Stimulated activated CD4-positive, alpha-beta T cell treated with anti-CD3 and anti-CD28 coated beads, TNF-alpha, amount 100 ng/mL, for 4 hours (primary cell): ENCODE data around the gene FGD3.
"Not testable (repeated sequence)": the region's sequence is repeated elsewhere in the genome, so short reads cannot be mapped to it uniquely, and the experiment has no call there.

ENCODE experiments used
- DNase-seq, 3 experiments: peaks; one replicate each; pipeline ENCODE4 v3.0.0-alpha.2; 2020; ENCODE audit warnings: low read depth in 3 of 3

The FGD3 gene, protein sequence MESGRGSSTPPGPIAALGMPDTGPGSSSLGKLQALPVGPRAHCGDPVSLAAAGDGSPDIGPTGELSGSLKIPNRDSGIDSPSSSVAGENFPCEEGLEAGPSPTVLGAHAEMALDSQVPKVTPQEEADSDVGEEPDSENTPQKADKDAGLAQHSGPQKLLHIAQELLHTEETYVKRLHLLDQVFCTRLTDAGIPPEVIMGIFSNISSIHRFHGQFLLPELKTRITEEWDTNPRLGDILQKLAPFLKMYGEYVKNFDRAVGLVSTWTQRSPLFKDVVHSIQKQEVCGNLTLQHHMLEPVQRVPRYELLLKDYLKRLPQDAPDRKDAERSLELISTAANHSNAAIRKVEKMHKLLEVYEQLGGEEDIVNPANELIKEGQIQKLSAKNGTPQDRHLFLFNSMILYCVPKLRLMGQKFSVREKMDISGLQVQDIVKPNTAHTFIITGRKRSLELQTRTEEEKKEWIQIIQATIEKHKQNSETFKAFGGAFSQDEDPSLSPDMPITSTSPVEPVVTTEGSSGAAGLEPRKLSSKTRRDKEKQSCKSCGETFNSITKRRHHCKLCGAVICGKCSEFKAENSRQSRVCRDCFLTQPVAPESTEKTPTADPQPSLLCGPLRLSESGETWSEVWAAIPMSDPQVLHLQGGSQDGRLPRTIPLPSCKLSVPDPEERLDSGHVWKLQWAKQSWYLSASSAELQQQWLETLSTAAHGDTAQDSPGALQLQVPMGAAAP

DNA sequence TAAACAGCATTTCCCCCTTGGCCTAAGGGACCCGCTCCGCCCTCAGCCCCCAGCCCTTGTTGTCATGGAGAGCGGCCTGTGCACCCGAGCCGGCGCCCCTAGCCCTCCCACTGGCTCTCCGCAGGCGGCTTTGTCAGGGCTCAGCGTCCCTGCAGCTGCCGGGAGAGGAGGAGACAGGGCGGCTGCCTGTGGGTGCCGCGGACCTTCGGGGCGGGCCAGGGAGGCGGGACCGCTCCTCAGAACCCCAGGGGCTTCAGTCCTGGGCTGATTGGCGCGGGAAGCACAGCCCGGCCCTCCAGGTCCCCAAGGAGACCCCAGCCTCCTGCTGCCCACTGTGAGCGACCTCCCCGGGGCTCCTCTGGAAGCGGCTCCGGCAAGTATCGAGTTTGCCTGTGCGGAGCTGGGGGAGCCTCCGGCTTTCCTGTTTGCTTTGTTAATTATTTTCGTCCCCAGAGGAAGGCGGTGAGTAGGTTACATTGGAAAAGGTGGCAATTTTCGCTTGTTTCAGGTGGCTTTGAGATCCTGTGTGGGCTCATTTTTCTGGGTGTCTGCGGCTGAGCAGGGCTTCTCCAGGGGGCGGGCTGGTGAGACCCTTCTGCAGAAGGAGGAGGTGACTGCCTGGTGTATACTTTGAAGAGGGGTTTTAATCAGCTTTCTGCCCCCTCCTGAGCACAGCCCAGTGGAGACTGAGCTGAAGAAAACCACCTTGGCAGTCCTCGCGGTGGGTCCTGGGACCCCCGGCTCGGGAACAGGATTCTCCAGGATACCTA is at the start of gene FGD3:
FGD3 (plus strand) TSS at position 256 of the 770 bp plus-strand sequence. CDS start 28,734 bp downstream, outside the sequence.
- no peak for DNase-seq

DNA sequence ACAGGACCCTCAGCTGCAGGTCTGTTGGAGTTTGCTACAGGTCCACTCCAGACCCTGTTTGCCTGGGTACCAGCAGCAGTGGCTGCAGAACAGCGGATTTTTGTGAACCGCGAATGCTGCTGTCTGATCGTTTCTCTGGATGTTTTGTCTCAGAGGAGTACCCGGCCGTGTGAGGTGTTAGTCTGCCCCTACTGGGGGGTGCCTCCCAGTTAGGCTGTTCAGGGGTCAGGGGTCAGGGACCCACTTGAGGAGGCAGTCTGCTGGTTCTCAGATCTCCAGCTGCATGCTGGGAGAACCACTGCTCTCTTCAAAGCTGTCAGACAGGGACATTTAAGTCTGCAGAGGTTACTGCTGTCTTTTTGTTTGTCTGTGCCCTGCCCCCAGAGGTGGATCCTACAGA is 42.2 kb upstream of the FGD3 start:
- not testable (repeated sequence) for DNase-seq

DNA sequence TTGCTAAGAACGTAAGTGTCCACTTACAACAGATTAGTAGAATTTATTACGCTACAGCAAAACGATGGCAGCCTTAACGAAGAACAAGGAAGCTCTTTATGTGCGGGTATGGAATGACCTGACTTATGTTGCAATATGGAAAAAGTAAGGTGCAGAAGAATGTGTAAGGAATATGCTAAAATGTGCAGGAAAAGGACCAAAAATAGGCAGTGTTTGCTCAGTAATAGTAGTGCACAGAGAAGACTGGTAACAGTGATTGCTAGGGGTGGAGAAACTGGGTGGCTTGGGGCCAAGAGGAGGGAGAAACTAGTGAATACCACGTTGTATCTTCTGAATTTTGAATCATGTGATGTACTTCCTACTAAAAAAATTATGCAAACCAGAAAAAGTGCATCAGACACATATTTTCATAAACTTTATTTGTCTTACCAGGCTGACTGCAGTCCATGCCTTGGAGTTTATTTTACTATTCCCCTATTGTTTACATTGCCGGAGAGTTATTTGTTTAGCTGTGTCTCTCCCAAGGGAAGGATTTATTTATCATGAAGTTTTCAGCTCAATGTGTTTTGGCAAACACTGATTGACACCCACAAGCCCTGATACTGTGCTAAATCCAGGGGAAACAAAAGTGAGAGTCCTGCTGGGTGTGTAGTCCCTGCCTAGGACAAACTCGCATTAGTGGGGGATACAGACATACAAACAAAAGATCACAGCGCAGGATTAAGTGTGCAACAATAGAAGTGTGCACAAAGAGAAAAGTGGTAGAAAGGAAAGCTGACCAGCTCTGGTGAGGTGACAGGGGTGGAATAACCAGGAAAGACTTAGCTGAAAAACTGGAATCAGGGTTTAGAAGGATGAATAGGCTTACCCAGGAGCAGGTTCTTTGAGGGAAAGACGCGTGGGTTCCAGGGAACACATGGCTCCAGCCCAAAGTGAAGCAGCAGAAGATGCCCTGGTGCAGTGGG is 35.5 kb upstream of the FGD3 start:
- no peak for DNase-seq

DNA sequence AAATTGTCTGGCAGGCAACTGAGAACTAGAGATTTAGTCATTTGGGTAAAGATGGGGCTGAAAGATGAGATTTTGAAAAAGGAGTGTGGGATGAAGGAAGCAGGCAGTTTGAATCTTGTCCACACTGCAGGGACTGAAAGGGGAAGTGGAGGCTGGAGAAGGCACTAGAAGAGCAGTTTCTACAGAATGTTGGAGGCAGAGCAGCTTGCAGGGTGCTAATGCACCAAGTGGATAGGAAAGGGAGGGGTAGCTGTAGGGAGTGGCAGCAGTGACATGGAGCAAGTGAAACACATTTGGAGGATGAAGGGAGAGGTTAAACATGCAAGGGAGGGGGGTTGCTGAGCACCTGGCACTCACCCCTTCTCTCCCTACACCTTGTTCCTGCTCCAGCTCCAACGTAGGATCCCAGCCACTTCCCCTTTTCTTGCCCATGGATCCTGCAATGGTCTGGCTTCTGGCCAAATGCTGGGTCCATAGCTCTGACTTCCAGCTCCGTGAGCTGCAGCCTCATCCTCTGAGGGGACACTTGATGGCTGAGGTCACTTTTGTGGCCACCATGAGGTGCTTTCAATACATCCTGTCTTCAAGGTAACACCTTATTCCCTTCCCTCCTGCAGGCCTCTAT is 30.0 kb upstream of the FGD3 start:
- no peak for DNase-seq

DNA sequence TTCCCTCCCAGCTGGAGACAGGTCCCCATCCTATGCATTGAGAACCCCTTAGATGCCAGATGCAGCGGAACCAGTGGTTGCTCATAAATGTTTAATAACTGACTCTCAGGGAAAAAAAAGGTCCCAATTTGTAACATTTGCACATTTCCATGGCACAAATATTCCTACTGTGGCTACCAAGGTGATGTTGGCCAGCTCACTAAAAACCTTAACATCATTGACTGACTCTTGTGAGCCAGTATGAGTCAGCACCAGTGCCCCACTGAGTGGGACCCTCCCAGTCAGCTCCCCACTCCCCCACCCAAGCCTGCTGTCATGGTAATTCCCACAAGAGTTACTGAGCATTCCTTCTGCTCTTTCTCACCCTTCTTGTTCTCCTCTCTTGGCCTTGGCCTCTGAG is 26.9 kb upstream of the FGD3 start:
- DNase-seq = no peak

DNA sequence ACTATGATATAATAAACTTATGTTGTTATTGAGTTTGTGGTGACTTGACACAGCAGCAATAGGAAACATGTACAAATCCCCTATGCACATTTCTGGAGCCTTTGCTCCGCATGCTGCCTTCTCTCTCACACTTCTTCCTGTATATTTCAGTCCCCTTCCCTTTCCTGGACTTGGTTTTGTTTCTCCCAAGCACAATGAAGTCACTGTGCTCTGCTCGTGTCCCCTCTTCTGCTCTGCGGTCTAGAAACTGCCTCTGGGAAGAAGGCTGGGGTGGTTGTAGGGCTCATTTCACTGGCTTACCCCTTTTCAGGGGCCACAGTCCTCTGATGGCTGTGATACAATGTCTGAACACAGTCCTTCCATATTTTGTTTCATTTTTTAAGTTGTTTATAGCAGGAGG is 15.7 kb upstream of the FGD3 start:
- DNase-seq = no peak

DNA sequence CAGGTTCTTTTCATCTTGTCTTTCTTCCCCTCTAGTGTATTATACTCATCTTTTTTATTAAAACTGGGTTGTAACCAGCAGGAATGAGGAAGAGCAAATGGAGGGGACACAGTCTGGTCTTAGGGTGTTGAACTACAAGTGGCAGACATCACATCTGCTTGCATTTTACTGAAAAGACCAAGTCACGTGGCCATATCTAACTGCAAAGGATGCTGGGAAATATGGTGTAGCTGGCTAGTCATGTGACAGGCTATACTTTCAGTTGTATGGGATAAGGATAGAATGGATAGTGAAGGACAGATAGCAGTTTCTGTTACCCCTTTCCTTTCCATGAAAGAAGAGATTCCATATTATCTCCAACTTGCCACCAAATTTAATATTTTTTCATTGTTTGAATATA is 13.0 kb upstream of the FGD3 start:
- no peak for DNase-seq

DNA sequence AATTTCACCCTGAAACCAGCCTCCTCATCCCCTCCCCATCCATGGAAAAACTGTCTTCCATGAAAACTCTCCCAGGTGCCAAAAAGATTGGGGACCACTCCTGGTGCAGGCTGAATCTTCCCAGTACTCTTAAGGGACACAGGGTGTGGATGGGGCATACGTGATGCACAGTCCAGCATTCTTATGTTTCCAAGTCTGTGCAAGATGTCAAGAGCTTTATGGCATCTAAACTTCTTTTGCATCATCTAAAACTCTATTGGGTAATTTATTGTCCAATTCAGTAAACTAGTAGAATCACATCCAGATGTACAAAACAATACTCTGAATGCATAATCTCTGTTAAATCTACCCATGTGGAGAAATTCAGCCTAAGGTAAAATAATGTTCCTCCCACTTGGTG is 9.3 kb upstream of the FGD3 start:
- no peak for DNase-seq

DNA sequence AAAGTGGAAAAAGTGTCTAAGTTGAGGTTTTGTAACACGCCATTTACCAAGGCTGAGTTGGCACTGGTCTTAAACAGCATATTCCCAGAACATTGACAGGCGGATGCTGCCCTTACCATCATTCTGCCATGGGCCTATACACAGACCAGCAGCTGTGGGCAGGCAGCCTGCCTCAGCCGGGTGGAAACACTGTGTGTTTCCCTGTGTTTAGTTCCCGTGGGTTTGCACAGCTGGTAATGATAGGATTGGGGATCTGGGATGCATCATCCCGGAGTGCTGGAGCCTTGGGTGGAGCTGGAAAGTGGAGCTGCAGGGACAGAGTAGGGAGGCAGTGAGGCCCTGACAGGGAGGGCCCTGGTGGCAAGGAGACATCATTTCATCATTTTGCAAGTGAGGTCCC is 5.5 kb upstream of the FGD3 start:
- no peak for DNase-seq

DNA sequence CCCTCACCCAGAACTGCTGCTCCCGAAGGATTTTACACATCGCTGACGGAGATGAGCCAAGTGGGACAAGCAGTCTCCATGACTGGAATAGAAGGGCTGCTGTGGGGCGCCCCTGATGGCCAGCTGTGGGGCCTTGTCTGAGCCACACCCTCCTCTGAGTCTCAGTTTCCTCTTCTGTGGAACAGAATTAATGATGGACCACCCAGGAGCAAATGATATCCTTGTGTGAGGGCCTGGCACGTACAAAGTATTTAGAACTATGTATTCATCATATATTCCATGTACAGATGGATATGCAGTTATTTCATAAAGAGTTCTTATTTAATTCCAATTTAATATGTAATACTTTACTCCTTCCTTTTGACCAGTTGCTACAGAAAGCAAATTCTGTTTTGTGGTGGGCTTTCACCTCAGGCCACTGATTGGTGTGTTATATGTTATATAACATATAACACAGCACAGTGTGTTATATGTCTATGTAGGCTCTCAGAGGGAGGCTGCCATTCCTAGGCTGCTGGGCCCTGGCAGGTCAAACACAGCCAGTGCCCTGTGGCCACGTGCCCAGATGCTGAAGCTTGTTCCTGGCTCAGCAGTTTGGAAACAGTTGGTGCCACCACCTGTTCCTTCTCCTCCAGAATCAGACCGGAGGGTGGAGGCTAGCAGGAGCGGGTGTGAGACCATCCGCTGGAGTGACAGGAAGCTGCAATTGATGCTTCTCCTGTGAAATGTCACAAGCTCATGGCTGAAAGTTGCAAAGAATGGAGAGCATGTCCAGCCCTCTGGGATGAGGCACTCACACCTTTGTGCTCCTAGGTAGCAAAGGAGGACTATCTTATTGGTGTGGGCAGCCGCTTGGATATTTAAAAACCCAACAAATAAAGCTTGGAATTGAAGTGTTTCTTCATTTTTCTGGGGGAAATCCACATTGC is 4.4 kb upstream of the FGD3 start:
- DNase-seq = no peak

DNA sequence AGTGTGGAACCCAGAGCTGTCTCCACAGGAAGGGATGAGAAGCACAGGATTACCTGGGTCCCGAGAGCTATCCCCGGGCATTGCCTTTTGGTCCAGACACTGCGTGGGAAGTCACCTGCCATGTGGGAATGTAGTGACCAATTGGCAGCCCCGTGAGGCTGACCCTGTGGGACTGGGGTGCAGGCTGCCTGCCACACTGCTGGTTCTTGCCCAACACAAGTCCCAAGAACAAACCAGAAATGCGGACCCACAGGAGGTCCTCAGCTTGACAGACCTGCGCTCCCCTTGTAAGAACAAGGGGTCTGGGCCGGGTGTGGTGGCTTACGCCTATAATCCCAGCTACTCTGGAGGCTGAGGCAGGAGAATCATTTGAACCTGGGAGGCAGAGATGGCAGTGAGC is 2.4 kb upstream of the FGD3 start:
- no peak for DNase-seq

DNA sequence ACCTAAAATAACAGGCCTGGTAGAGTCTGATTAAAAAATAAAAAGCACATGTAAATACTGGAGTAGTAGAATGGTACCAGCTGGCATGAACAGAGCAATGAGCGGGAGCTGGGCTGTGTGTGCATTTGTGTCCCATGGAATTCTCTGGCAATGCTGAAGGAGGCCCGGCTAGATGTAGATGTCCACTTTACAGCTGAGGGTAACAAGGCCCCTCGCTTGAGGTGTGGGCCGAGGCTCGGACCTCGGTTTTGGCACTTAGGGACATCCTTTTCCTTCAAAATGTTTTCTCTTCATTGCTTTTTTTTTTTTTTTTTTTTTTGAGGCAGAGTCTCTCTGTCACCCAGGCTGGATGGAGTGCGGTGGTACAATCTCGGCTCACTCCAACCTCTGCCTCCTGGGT is 1.5 kb upstream of the FGD3 start:
- DNase-seq = no peak

DNA sequence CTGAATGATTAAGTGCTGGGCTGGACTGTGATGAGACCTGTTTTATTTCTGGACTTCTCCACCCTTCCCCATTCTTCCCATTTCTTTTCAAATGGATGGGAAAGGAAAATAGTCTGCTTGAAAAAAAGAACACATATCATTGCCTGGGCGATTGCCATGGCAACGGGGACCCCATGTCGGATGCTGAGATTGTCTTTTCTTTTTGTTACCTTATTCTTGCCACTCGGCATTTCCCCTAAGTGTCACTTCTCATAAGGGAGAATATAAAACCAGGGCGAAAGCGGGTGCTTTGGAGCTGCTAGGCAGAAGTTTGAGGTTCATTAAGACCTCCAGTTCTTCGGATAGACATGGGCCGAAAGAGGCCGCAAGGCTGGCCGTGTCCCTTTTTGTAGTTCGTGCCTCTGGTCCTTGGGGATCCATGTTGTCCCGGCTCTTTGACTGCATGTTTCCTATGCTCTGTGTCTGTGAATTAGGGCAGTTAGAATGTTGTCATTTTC is 763 bp downstream of the FGD3 start:
- DNase-seq = no peak

DNA sequence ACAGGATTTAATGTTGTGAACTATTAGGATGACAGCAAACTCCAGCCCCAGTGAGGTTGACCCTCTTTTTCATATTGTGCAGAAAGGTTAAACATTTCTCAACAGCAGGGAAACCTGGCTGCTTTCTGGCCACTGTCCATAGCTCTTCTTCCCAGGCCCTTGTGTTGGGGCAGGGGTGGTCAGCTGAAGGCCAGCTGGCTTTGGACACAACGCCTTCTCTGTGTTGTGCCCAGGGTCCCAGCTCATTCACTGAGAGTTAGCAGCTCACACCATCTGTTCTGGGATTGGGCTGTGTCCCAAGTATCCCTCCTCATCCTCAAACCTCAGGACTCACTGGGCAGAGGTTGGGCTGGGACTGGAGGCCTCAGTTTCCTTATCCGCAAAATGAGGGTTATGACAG is 1.3 kb downstream of the FGD3 start:
- no peak for DNase-seq

DNA sequence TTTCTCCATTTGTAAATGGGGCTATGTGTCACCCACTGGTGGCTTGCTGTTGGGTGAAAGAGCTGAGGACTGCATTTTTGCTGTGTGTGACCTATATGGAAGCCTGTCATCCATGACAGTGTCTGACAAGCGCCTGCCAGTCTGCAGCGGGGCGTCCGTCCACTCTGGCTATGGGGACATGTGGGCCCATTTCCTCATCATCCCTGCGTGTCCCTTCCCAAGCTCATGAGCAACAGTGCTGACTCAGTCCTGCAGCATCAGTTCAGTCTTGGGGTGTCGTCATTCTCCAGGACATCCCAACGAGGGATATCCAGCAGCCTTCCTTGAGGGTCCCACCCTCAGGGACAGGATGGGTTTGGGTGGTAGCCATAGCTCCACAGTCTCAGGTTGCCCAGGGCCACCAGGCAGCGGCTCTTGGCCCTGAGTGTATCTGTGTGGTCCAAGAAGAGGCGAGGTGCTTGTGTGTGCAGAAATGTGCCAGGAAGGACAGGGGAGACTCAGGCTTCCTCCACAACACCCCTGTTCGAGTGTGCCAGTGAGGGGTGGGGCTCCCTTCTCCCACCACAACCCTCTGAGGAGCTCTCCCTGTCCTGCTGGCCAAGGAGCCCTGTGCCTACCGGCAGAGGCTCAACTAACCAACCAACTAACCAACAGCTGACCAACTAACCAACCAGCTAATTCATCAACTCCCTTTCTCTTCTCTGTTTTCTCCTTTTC is 2.1 kb downstream of the FGD3 start:
- no peak for DNase-seq

DNA sequence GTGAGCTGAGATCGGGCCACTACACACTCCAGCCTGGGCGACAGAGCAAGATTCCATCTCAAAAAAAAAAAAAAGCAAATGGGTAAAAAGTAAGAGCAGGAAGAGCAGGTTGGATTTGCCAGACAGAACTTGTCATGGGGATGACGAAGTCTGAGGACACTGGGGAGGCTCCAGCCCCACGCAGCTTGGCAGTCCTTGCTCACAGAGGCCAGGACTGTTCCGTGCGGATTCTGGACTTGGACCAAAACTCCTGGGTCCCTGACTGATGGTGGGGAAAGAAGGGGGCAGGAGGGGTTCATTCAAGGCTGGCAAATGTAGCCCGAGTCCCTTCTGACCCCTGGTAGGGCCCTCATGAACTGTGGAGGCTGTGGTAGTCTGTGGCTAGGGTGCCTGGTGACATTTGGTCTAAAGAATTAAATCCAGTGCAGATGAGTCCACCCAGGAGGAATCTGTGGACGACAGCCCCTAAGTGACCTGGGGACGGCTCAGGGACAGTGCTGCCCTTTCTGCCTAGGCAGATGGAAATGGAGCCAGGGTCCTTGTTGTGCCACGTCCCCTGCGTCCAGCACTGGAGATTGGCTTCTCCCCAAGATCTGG is 3.1 kb downstream of the FGD3 start:
- DNase-seq = no peak

DNA sequence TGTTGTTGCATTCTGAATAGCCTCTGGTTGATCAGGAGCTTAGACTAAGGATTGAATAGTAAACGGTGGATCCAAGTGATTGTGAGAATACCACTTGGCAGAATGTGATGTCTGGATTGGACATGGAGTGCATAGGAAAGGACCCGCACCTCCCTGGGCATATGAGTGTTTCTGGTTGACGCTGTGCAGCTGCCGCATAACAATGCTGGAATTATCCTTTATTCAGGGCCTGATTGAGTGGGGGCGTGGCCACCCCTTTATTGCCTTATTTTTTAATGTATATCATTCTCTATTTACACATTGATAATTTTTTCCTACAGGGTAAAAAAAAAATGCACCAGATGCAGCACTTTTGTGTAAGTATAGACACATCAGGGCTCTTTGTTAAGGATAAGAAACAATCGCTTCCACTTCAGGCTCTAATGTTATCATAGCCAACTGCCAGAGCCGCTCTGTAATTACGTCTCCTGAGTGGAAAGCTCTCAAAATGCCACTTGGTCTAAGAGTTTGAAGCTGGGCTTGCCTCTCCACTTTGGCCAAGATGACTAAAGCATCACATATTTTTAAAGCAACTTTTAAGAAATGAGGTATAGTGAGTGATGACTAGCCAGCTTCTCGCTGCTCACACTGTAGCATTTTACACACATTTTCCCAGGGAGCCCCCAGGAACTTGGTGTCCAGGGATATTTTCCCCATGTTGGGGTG is 5.7 kb downstream of the FGD3 start:
- DNase-seq = no peak
